Endothelial cell of umbilical vein (primary cell): ENCODE results near the gene LGR4. TPM values are rescaled to one million over a fixed set of nuclear protein-coding genes. Genes with fewer than 3 reads are reported as not detected.

Experiments
- BruUV-seq: library from RNA; stranded (reverse); fragments of 400-500 nt; replicated peaks from 2 replicates; lab custom pipeline; 2021; lab: Mats Ljungman, UMichigan
- CTCF ChIA-PET: fragments of 300-600, 350-600 bp; sonication (Branson Sonifier 250); formaldehyde crosslinking; loops from one replicate; lab custom pipeline; 2021; ENCODE audit warnings: antibody characterized with exemption, inconsistent platforms; lab: Charles Lee
- POLR2A ChIA-PET: fragments of 300-600, 350-600 bp; sonication (Branson Sonifier 250); formaldehyde crosslinking; loops from one replicate; lab custom pipeline; 2021; ENCODE audit warnings: antibody characterized with exemption, inconsistent platforms; lab: Charles Lee
- DNase-seq: peaks from one replicate; pipeline ENCODE4 v3.0.0-alpha.2; 2011; ENCODE audit warnings: low read depth, low spot score
- FAIRE-seq: peaks from 2 replicates; lab custom pipeline; 2011; peaks lifted over from hg19 to GRCh38; lab: Jason Lieb, UNC
- H2AFZ ChIP-seq: 2 replicates; pipeline ENCODE4 v1.6.0; 2012; ENCODE audit warnings: low read depth, low read length, control low read depth, inconsistent platforms
- H3K27ac ChIP-seq: 2 replicates; pipeline ENCODE4 v1.5.1; 2011; ENCODE audit warnings: low read depth, mild to moderate bottlenecking, control low read depth, low read length, moderate library complexity; ENCODE audit not compliant: insufficient read depth
- H3K27me3 ChIP-seq, 2 experiments: 2 replicates each; pipeline versions ENCODE4 v1.6.0 to v1.6.1; 2011; ENCODE audit warnings: low read length in 2 of 2, mixed read lengths in 1 of 2; ENCODE audit not compliant: control insufficient read depth in 2 of 2, insufficient read depth in 2 of 2
- H3K36me3 ChIP-seq, 2 experiments: 2 replicates in 1 of 2; 3 replicates in 1 of 2; pipeline ENCODE4 v1.5.1; 2011; ENCODE audit warnings: low read length in 2 of 2, mild to moderate bottlenecking in 1 of 2, moderate library complexity in 1 of 2; ENCODE audit not compliant: control insufficient read depth in 2 of 2, insufficient read depth in 2 of 2; ENCODE audit errors: extremely low read depth in 1 of 2
- H3K4me1 ChIP-seq: 3 replicates; pipeline ENCODE4 v1.5.1; 2011; ENCODE audit warnings: mild to moderate bottlenecking, low read length; ENCODE audit not compliant: control insufficient read depth, insufficient read depth; ENCODE audit errors: extremely low read depth
- H3K4me2 ChIP-seq: 2 replicates; pipeline ENCODE4 v1.6.1; 2011; ENCODE audit warnings: low read length, control low read depth, mixed read lengths; ENCODE audit not compliant: insufficient read depth
- H3K4me3 ChIP-seq, 3 experiments: fragments of 200-600 bp in 1 of 3; sonication (generic), shearing (Covaris generic) in 1 of 3; replicated peaks in 1 of 3; 2 replicates each; pipeline ENCODE4 v1.5.1; 2011 to 2016; ENCODE audit warnings: control low read depth in 3 of 3, low read length in 3 of 3, mild to moderate bottlenecking in 2 of 3, inconsistent platforms in 1 of 3, low read depth in 1 of 3, moderate library complexity in 1 of 3; ENCODE audit not compliant: insufficient read depth in 1 of 3
- H3K79me2 ChIP-seq: 2 replicates; pipeline ENCODE4 v1.6.0; 2012; ENCODE audit warnings: low read length, inconsistent platforms; ENCODE audit not compliant: control insufficient read depth, insufficient read depth
- H3K9ac ChIP-seq: replicated peaks from 2 replicates; pipeline ENCODE3; 2011; ENCODE audit warnings: low read length, control low read depth; ENCODE audit not compliant: insufficient read depth; ENCODE audit errors: extremely low read depth
- H3K9me1 ChIP-seq: replicated peaks from 3 replicates; pipeline ENCODE4 v1.6.0; 2011; ENCODE audit warnings: mild to moderate bottlenecking, low read length; ENCODE audit not compliant: control insufficient read depth, insufficient read depth; ENCODE audit errors: extremely low read depth
- H3K9me3 ChIP-seq: replicated peaks from 2 replicates; pipeline ENCODE4 v1.5.1; 2012; ENCODE audit warnings: low read length, inconsistent platforms; ENCODE audit not compliant: control insufficient read depth, insufficient read depth
- H4K20me1 ChIP-seq: replicated peaks from 2 replicates; pipeline ENCODE3; 2011; ENCODE audit warnings: mild to moderate bottlenecking, low read length; ENCODE audit not compliant: control insufficient read depth, insufficient read depth; ENCODE audit errors: extremely low read depth
- EZH2 ChIP-seq: IDR thresholded peaks from 2 replicates; pipeline ENCODE4 v1.6.1; 2012; ENCODE audit warnings: borderline replicate concordance, low read depth, mild to moderate bottlenecking, moderate library complexity, low read length, inconsistent platforms; ENCODE audit not compliant: severe bottlenecking
- FOS ChIP-seq: IDR thresholded peaks from 2 replicates; pipeline ENCODE4 v1.6.1; 2011; ENCODE audit warnings: mild to moderate bottlenecking, low read length, moderate library complexity, borderline replicate concordance; ENCODE audit not compliant: insufficient read depth
- GATA2 ChIP-seq: IDR thresholded peaks from 2 replicates; pipeline ENCODE4 v1.7.0; 2011; ENCODE audit warnings: low read depth, mild to moderate bottlenecking, moderate library complexity, mixed read lengths, low read length; ENCODE audit not compliant: insufficient read length, insufficient read depth
- JUN ChIP-seq: IDR thresholded peaks from 2 replicates; pipeline ENCODE4 v1.6.1; 2011; ENCODE audit warnings: borderline replicate concordance, low read depth; ENCODE audit not compliant: insufficient read length, insufficient read depth
- MYC ChIP-seq: IDR thresholded peaks from one replicate; pipeline ENCODE4 v1.6.1; 2011; ENCODE audit warnings: mild to moderate bottlenecking, low read depth, low read length
- POLR2A ChIP-seq: IDR thresholded peaks from 2 replicates; pipeline ENCODE4 v1.6.1; 2012; ENCODE audit warnings: low read depth, mild to moderate bottlenecking, control low read depth, low read length
- POLR2AphosphoS5 ChIP-seq: IDR thresholded peaks from 2 replicates; pipeline ENCODE4 v1.6.1; 2012; ENCODE audit warnings: low read depth, mild to moderate bottlenecking, control low read depth, low read length, moderate library complexity; ENCODE audit not compliant: insufficient read depth
- dilution Hi-C: fragments of 300-500 bp; cut with MboI; formaldehyde crosslinking; loops from one replicate; pipeline ENCODE4 v1.15.0; 2019; ENCODE audit warnings: low sequenced_read_pairs; ENCODE audit not compliant: extremely low pct_ligation_motif_present
- intact Hi-C: fragments of 100-400 bp; cut with micrococcal nuclease; formaldehyde crosslinking; loops from one replicate; pipeline ENCODE4 v1.10.0; 2022
- polyA plus RNA-seq, 4 experiments: library from polyadenylated mRNA; depleted of rRNA in 3 of 4; stranded (reverse) in 3 of 4; unstranded in 1 of 4; fragments of >200 nt; gene quantifications; 2 replicates each; pipeline versions ENCODE4 v1.2.1 to v1.2.3, GENCODE V29; 2011 to 2012; ENCODE audit warnings: missing spikeins in 1 of 4
- total RNA-seq: library from RNA; stranded (reverse); gene quantifications from 2 replicates; pipeline ENCODE4 v1.2.3, GENCODE V29; 2021
- TF ChIP-seq, protein P1 (sequence below): IDR thresholded peaks from 2 replicates; pipeline ENCODE4 v1.6.1; 2011; ENCODE audit not compliant: insufficient read depth, insufficient read length
- TF ChIP-seq, protein P2 (sequence below), 2 donors: IDR thresholded peaks; 1 replicate in 1 of 2; 2 replicates in 1 of 2; pipeline ENCODE4 v1.5.1; 2011; ENCODE audit warnings: low read length in 2 of 2, mild to moderate bottlenecking in 2 of 2, moderate library complexity in 2 of 2, control low read depth in 1 of 2, inconsistent platforms in 1 of 2, low read depth in 1 of 2; ENCODE audit not compliant: insufficient read depth in 1 of 2; ENCODE audit errors: extremely low read depth in 1 of 2

LGR4 gene
- total and polyA plus RNA-seq, 2 donors (not counting 3 experiments of a cell fraction or from before 2014, with no cell fraction given): 1.3 to 3.1 TPM

DNA sequence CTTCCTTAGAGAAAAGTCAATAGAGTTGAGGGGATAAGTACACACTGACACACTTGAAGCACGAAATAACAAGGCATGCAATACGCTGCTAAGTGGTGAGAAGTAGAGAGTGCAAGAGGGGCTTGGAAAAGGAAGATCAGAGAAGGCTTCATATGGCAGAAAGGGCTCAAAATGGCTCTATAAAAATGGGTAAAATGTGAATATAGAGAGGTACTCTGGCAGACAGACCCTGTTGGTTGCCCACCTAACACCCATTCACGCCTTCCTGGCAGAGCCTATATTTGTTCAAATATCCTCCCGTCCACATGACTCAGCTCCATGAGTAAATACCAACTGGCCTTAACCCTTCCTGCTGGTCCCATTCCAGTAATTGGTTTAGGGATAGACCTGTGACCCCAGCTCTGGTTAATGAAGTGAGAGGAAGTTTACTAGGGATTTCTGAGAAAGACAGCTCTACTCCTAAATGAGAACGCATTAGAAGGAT is 70.7 kb downstream of the LGR4 start:
- POLR2A ChIA-PET: no interaction called here
- DNase-seq (no peak), FAIRE-seq (no peak)
- no peak overlapping the region for H3K4me3 ChIP-seq
- H3K36me3 ChIP-seq: no peaks in the 10 kb centered on the region
- H3K27me3 ChIP-seq: no peaks in the 10 kb centered on the region
- H3K79me2 ChIP-seq: no peaks in the 10 kb centered on the region
- no peak for TF ChIP-seq POLR2AphosphoS5
- no peak for TF ChIP-seq GATA2
- TF ChIP-seq FOS: no peak
- TF ChIP-seq POLR2A: no peak
- TF ChIP-seq MYC: no peak
- no peak for TF ChIP-seq EZH2
- TF ChIP-seq, protein P1, sequence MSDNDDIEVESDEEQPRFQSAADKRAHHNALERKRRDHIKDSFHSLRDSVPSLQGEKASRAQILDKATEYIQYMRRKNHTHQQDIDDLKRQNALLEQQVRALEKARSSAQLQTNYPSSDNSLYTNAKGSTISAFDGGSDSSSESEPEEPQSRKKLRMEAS: no peak
- no peak for TF ChIP-seq JUN
- TF ChIP-seq, protein P2, sequence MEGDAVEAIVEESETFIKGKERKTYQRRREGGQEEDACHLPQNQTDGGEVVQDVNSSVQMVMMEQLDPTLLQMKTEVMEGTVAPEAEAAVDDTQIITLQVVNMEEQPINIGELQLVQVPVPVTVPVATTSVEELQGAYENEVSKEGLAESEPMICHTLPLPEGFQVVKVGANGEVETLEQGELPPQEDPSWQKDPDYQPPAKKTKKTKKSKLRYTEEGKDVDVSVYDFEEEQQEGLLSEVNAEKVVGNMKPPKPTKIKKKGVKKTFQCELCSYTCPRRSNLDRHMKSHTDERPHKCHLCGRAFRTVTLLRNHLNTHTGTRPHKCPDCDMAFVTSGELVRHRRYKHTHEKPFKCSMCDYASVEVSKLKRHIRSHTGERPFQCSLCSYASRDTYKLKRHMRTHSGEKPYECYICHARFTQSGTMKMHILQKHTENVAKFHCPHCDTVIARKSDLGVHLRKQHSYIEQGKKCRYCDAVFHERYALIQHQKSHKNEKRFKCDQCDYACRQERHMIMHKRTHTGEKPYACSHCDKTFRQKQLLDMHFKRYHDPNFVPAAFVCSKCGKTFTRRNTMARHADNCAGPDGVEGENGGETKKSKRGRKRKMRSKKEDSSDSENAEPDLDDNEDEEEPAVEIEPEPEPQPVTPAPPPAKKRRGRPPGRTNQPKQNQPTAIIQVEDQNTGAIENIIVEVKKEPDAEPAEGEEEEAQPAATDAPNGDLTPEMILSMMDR (IDR thresholded peaks at IDR 0.05; ENCODE audit: extremely low read depth in 1 of 2, insufficient read depth in 1 of 2, low read depth in 1 of 2, low read length in 2 of 2): no peak
- CTCF ChIA-PET: no interaction called here
- intact Hi-C loops (no loop called here), dilution Hi-C loops (no loop called here)
- BruUV-seq: no TSS peak
- H3K9me1 ChIP-seq: no peaks in the 10 kb centered on the region
- no peaks in the 10 kb centered on the region for H3K4me1 ChIP-seq
- no peak overlapping the region for H3K27ac ChIP-seq
- no peak overlapping the region for H3K9ac ChIP-seq
- H4K20me1 ChIP-seq: no peaks in the 10 kb centered on the region
- no peaks in the 10 kb centered on the region for H3K9me3 ChIP-seq
- no peak overlapping the region for H3K4me2 ChIP-seq
- H2AFZ ChIP-seq: no peak overlapping the region
